ENCODE results near the gene RCBTB1.

RCBTB1 gene

DNA sequence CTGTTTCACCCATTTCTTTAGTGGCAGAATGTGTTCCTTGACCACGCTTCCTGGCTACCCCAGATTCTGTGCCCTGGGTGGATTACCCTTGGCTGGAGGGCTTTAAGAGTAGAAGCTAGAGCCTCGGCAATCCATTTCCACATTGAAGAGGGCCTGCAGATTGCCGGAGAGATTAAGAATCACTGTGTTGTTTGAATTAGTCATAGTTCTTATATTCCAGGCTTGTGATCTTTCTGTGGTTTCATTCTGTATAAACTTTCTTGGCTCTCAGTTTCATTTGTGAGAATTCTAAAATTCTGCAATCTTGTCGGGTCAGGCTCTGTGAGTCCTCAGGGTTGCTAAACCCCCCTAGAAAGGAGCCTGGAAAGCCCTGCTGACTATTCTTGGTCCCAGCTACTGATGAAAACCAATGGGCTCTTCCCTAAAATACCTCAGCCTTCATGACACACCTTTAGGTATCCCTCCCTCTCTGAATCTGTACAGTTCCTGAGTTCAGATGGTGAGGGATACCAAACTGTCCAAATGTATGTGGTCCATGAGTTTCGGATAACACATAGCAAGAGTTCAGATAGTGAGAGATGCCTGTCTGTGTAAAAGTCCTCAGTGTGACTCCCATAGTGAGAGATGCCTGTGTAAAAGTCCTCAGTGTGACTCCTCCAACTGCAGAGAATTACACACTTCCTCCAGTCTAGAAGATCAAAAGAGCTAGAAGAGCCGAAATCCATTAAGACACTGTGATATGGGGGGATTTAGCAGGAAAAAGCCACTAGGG lies 85.3 kb downstream of the RCBTB1 start:
- no peak for DNase-seq

DNA sequence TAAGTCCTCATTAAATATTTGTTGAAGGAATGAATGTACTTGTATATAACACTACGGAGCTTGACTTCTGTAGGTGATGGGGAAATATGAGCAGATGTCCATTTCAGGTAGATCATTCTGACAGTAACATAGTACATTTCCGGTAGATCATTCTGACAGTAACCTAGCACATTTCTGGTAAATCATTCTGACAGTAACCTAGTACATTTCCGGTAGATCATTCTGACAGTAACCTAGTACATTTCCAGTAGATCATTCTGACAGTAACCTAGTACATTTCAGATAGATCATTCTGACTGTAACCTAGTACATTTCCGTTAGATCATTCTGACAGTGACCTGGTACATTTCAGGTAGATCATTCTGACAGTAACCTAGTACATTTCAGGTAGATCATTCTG lies 87.2 kb downstream of the RCBTB1 start:
- no peak for DNase-seq

DNA sequence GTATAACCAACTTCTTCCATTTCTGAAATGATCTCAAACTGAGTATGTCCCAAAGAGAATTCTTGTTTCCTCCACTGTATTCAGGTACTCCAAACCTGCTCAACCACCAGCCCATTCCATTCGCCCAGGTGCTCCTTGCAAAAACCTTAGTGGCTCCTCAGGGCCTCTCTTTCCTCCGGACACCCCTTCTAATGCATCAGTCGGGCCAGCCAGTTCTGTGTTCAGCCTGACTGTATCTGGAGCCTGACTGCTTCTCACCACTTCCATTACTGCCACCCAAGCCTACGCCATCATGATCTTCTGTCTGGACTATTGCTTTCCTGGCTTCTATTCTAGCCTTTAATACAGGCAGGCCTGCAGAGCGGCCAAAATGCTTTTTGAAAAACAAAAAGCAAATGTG lies 88.1 kb downstream of the RCBTB1 start:
- DNase-seq: peak in 1 of 2 experiments; percentile 3

DNA sequence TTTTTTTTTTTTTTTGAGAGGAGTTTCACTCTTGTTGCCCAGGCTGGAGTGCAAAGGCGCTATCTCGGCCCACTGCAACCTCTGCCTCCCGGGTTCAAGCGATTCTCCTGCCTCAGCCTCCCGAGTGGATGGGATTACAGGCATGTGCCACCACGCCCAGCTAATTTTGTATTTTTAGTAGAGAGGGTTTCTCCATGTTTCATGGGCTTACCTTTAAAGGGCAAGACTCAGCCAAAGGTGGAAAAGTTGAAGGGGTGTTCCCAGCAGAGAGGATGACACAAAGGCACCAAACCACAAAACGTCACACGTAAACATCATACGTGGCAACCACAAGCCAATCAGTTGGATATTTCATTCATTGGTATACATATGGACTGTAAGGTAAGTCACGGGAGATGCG lies 88.5 kb downstream of the RCBTB1 start:
- peak; percentile 16 to 79 for DNase-seq

DNA sequence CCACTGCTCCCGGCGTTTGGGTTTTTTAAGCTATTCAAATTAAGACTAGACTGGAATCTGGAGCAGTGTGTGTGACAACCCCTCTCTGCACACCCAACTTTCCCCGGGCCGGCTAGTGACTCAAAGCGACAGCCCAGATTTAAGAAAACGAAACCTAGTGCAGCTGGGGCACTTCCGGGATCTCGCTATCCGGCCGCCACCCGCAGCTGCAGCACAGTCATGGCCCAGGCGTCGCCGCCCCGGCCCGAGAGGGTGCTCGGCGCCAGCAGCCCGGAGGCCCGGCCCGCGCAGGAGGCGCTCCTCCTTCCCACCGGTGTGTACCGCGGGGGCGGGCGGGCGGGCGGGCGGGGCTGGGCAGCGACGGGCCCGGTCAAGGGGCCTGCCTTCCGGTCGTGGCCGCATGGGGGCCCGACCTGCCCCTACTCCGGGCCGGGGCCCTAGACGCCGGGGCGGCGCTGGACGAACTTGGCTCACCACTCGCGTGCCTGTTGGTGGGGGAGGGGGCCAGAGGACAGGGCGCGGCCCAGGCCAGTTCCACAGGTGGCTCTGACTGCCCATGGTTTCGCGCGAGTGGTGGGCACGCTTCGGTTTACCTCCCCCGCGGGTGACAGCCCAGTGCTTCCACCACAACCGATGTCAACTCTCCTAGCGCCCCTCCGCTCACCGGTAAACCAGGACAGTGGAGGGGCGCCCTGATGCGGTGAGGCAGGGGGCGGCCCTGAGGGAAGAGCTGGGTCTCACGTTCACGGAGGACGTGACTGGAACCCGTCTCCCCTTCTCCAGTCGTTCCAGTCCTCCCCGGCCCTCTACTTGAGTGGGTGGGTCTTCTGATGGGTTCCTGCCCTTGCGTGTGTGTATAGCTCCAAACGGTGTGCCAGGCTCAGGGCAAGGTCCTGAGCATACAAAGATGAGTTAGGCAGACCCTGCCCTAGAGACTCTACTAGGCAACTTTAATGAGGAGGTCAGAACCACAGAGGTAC lies 89.3 kb downstream of the RCBTB1 start, which contains the start of gene PHF11:
Gene PHF11, plus strand, starts transcription at position 171 of the 980 bp plus-strand sequence. Its CDS starts 49 bp downstream, at position 220.
- DNase-seq: peak; percentile 82 to 92

DNA sequence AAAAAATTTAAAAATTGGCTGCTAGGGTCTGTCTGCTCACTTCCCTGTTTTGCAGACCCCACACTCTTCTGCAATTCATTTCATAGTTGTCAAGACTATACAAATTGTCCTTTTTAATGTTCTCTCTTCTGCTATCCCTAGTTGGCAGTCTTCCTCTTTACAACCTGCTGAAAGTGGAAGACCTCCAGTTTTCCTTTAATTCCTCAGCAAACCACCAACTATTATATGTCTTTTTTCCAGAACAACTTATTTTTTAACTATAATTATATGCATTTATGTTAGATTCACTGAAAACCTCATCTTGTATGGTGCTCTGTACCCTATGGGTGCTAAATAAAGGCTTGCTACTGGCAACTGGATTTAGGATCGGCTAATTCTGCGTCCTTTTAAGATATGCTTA lies 90.7 kb downstream of the RCBTB1 start:
- DNase-seq: no peak

DNA sequence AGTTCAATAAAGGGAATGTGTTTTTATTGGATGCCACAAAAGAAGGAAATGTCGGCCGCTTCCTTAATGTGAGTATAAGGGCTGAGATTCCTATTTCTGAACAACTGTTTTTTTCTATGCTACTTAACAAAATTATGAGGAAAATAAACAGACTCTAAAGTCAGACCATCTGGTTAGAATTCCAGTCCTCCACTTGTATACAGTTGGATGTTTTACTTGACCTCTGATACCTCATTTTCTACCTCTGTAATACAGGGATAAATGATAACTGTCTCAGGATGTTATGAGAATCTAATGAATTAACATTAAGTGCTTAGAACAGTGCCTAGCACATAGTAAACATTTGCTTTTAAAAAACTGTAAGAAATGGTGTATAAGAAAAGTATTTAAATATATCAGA lies 96.8 kb downstream of the RCBTB1 start:
- DNase-seq: no peak
